GM04504 (cell line): ENCODE results near the gene PLXNA4.

ENCODE experiments used
- DNase-seq: peaks from one replicate; pipeline ENCODE4 v3.0.0-alpha.2; 2012; ENCODE audit warnings: low read depth

Gene PLXNA4

DNA sequence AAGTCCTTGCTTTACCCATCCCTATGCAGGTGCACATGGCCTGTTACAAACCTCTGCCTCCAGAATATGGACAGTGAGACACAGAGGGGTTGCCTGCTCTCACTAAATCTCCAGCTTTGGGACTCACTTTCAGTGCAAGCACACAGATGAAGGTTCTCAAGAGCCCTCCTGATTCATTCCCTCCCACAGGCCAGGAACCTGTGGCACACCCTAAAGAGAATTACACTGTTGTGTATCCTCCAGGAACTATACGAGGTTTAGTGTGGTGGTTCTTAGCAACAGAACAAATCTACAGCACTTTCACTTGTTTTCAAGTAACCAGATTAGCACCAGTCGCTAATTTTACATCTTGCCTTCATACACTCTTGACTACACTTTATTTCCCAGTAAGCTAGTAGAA lies 192.3 kb downstream of the PLXNA4 start:
- no peak for DNase-seq

DNA sequence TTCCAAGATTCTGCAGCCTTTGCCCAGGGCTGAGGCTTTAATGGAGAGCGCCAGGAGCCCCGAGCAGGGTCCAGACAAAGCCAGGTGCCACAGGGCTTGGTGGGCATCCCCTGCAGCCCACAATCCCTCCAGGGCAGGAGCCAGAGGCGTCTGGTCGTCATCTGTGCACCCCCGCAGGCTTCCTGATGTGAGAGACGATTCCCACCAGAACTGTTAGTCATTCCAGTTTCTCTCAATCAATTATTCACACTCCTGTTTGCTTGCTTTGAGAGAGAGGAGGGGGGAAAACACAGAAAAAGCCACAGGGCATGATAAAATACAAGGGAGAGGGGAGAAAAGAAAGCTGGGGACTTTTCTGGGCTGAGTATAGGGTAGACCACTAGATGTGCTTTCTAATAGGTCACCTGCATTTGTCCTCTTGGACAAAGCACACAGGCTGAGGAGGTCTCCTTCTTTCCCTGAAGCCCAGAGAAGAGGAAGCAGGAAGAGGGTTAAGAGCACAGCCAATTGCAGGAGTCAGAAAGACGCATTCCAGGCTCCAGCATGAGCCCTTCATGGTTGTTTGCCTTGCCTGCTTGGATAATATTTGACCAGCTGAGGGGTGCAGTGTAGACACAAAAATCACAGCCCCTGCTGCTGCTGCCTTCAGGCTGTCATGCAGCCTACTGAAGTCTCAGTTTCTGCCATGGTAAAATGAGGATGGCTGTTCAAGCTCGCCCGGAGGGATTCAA lies 194.4 kb downstream of the PLXNA4 start:
- no peak for DNase-seq

DNA sequence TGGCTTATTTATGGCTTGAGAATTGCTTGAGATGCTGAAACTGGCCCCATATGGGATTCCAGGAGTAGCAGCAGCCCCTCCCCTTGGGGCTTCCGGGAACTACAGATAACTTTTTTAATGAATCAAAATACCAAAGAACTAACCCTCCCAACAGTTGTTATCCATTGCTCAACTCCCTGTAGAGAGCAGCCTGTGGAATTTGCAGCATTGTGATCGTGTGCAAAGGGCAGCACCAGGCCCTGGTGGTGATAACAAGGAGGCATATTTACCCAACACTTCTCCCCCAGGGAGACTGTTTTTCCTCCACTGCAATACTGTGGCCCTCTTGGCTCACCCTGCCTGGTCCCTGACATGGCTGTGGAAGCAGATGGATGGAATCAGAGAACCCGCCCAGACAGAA lies 196.2 kb downstream of the PLXNA4 start:
- peak; percentile 12 for DNase-seq

DNA sequence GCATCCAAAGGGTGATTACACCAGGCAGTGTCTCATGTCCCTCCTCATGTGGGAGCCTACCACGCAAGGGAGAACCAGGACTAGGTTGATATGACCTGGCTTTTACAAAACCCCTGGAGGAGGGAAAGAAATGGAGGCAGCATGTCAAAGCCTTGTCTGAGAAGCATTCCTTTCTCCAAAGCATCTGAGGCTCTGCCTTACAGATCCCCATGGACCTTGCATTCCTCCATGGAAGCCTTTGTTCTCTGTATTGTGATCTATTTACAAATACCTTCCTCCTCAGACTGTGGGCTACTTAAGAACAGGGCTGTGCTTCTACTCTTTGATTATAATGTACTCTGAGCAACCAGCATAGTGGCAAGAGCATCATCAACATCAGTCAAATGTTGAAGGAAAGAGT lies 197.0 kb downstream of the PLXNA4 start:
- no peak for DNase-seq

DNA sequence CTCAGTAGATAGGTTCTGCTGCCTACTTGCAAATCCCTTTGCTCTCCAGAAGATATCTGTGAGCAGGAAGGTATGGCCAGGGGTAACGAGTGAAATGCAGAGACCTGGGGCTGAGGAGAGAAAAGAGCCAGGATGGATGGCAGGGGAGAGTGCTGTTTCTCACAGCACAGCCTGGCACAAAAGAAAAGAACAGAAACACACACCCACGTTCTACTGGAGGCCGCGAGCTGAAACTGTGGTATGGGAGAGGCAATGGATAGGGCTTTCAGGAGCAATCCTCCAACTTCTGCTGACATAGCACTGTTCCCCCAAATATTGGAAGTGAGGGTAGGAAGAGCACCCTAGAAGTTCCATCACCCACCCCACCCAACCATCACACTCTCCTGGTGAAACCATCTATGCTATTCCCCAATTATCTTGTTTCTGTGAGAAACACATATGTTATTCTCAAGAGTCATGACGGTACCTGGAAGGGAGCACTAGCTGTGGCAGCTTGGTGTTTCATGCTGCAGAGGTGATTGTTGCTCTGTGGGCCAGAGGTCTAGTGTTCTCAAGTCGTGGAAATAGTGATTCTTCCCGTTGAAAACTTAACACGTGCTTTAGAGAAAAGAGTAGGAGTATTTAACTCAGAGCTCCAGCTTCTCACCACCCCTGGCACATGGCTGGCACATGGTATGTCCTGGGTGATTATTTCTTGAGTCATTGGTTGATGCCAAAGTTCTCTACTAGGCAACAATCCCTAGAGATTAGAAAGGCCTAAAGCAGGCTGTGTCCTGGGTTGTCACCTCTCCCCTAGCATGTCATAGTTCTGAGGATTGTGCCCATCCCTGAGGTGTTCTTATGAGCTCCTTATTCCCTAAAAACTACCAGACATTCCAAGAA lies 198.3 kb downstream of the PLXNA4 start:
- DNase-seq, result no peak

DNA sequence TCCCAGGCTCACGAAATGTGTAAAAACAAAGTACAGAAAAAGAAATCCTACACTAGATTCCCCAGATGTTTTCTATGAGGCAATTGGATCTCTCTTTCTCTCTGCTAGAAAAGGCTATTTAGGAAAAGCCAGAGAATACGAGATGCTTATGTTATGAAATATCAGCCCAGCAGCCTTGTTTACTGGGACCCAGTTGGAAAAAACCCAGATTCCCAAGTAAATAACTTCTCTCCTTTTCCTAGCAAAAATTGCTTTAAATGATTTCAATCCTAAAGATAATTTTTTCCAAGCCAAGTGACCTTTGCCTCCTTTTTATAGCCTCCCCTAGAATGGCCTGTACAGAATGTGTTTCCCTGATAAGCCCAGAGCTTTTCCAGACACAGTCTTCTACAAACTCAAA lies 199.3 kb downstream of the PLXNA4 start:
- DNase-seq, result no peak

DNA sequence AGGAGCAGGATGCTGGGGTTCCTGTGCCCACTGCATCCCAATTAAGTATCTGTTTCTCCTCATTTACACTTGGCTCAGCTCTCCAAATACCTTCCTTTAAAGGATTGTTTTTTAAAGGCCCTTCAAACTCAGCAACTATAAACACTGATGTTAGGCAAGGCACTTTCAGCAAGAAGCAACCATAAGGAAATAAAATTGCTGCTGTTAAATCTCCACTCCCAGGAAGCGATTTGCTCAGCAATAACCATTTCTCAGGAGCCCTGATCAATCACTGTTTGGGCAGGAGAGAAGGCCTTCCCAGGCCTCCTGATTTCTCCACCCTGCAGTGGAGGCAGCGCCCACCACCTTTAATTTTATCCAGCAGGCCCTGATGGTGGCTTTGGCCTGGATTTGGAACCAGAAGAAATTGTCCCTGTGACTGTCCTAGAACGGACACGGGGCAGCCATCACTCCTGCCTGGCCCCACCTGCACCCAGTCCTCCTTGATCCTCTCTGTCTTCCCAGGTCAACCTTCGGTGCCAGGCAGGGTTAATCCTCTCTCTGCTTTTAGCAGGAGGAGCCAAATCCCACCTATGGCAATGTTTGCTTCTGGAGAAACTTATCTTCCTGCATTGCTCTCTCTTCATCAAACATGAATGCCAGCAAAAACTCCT lies 199.8 kb downstream of the PLXNA4 start:
- DNase-seq, result no peak

DNA sequence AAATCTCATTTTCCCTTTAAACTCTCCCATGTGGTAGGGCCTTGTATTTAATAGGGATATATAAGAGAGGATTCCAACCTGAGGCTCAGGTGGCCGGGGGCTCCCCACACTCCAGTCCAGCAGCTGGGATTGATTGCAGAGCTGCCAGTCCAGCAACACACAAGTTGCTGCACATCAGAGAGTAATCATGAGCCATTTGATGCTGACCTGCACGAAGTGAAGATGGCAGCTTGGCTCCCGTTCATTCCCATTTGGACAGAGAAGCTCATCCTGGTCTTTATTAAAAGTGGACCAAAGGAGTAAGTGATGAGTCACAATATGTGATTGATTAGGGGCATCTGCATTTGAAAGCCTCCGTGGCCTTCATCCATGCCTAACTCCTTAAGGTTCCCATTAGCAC lies 202.4 kb downstream of the PLXNA4 start:
- no peak for DNase-seq

DNA sequence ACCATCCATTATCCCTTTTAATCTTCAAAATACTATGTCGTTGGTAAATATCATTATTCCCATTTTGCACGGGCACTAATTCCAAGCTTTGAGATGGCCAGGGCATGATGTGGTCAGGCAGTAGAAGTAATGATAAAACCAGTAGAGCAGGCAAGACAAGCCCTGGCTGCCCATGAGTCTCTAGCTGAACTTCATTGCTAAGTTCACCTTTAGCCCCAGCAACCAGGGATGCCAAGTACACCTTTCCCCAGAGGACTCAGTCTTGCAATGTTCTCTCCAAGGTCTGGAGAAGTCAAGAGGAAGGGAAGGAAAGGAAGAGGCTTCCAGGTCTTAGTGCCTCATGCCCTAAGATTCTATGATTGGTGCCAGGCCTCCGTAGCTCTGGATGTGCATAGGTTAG lies 203.2 kb downstream of the PLXNA4 start:
- DNase-seq, result no peak

DNA sequence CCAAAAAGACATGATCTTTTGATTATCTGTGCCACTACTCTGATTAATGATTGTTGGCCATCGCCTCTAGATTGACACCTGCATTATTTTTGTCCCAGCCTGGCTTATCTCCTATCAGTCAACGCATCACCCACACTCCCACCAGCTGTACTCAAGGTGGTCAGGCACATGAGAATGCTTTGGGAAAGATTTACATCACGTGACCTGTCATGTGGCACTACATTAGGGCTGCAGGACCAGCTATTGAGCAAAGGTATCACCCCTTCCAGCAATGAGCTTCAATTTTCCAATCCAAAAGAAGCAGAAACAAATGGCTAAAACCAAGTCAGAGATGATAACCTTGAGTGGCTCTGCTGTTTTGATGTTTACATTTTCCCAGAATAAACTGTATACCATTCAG lies 204.3 kb downstream of the PLXNA4 start:
- no peak for DNase-seq

DNA sequence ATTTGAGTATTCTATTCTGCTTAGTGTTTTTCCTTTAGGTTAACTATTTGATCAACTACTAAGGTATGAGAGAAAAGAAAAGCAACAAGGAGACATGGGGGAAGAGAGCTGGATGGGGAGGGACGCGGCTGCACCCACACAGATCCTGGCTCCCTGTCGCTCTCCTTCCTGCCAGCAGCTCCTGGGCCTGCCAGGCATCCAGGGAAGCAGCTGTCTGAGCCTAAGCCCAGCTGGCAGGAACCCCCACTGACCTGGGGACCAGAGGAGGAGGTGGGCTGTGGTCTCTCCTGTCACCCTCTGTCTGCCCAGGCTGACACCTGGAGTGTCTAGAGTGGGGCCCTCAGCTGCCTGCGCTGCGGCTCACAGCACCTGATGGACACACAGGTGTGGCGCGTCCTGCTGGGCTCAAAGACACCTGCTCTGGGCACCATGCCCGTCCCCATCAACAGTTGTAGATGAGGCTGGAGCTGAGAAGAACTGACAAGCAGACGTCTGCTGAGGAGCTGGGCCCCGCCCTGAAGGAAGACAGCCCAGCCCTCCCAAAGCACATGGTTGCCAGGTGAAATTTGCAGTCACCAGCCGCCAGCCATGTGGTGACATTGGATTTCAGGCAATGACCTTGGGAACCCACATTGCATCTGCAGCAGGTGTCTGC lies 207.9 kb downstream of the PLXNA4 start:
- no peak for DNase-seq

DNA sequence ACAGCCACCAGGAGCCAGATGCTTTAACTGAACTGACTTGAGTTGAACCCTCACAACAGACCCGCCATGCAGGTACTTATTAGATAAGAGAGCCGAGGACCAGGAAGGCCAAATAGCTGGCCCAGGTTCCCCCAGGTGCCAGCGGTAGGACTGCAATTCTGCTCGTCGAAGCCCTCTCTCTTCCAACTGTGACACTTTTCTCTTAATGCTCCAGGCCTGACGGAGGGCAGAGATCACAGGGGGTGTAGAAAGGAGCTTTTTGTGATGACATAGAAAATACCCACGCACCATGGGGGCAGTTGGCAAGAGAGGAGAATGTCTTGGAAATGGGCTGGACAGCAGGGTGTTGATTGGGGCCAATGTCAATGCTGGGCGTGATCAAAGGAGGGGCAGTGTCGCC lies 208.5 kb downstream of the PLXNA4 start:
- DNase-seq, result no peak

DNA sequence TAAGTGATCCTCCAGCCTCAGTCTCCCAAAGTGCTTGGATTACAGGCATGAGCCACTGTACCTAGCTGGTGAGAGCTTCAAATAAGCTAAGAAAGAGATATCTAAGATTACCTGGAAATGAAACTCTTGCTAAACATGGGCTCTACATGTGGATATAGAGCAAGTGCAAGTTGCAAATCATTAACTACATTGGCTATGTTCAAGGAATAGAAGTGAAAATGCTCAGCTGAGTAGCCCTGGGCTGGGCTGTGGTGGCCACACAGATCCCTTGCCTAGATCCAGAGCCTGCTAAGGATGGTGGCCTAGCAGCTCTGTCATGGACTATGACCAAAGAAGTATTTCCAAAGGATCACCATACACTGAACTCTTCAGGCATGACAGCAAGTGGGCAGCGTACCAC lies 209.3 kb downstream of the PLXNA4 start:
- no peak for DNase-seq

DNA sequence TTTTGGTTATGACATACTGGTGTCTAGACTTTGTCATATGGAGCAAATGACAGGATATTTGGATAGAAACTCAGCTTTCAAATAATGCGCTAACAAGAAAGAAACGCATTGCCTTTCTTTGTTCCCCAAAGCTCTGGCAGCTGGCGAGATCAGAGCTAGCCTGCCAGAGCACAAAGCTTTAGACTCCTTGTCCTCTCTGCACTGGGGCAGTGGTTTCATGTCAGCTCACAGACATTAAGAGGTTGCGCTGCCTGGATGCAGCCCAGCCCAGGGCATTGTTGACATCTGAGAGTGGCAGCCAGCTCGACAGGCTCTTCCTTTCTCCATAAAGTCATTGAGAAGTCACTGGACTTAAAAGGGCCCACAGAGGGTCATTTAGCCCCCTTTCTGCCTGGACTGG lies 212.0 kb downstream of the PLXNA4 start:
- no peak for DNase-seq

DNA sequence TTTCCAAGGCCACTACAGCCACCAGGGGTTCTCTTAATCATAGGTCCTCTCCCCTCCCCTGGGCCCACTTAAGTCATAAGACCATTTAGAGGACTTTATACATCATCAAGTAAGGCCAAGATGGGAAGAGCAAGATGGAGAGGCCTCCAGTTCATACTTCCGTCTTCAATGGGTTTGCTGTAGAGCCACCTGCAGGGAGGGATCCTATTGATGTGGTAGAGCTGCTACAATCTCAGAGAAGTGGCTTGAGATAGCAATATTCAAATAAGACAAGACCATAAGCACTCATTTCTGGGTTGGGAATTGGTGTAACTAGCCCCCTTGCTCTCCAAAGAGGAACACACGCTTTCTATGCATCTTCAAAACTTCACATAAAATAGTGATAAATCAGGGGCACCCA lies 214.2 kb downstream of the PLXNA4 start:
- DNase-seq, result no peak

DNA sequence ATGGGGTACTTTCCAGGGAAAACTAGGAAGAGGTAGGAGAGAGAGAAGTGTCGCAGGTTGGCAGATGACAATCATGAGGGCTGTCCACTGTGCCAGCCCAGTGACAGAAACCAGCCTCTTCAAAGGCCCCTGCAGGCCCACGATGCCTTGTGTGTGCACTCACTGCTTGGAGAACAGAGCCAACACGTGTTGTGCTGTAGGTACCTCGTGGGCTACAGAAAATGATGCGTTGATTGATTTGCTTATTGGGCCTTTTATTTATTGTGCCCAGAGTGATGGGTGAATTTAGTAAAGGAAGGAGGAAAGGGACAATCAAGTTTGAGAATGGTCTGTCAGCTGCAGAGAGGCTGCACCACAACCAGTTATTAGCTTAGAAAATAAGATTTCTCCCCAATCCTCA lies 215.1 kb downstream of the PLXNA4 start:
- DNase-seq, result no peak

DNA sequence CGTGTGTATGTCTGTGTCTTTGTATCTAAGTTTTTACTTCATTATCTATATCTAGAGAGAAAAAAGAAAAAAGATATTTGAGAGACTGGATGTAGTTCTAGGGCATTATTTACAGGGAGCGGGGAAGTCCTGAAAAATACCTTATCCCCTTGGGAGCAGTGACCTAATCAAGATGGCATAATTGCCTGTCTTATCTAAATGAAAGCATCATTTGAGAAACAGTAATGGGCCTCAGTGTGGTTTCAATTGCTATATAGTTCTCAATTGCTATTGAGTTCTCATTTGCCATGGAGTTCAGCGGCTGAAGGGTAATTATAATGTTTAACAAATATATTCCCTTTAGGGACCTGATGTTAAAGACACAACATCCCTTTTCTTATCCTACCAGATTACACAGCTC lies 216.5 kb downstream of the PLXNA4 start:
- DNase-seq, result no peak

DNA sequence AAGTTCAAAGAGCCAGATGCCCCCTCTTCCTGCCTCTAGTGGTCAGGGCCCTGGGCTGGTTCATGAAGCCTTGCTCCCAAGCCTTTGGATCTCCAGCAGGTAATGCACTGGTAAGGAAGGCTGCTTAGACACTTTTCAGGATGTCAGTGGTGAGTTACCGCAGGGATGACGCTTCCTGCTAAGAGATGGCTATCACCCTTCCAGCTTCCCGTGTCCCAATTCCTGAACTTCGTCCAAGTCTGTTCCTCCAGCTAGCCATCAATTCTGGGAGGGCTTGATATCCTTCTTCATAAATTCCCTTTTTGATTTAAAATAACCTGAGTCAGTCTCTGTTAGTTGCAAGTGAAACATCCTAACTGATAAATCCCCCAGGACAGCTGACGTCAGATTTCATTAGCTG lies 221.2 kb downstream of the PLXNA4 start:
- DNase-seq, result no peak

DNA sequence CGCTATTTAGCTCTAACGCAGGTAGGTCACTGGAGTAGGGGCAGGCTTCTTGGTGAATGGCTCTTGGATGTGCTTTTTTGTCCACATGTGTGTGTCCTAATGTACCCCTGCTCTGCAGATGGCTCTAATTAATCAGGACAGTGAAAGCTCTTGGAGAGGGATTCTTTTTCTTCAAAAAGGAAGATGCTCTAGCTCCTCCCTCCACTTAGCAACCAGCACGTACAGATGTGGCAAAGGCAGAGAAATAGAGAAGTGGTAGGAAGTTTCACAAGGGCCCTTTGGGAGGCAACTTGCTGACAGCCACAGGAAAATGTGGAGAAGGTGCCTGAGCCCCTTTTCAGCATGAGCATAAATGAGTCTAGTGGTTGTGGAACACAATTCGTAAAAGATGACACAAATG lies 221.7 kb downstream of the PLXNA4 start:
- no peak for DNase-seq

DNA sequence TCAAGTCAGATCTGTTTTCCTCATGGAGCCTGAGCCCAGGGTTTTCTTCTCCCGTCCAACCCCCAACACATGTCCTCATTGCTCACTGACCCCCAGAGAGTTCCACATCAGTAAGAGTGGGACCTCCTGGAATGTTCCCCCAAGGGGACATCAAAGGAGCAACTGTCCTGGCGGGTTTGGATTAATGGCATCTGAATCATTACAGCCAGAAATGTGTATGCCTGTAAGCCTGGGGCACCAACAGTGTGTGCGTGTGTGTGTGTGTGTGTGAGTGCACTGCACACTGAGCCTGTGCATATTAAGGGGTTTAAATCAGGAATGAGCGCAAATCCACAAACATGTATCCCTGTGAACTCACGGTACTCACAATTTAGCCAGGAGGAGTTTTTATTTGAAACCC lies 222.3 kb downstream of the PLXNA4 start:
- DNase-seq, result no peak

DNA sequence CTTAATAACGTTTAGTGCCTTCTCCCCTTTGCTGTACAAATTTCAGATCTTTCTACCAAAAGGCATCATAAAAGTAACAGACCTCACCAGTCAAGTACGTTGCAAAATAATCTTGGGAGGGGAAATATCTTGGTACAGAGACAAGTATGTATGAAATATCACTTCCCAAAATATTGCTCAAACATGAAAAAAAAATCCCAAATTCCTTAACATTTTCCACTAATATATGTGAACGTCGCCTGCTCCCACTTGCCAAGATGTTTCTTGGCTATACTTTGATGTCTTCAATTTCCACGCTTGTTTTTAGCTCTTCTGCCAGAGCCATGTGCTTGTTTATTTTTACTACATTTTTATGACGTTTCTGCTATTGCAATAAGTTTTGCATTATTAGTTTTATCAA lies 223.5 kb downstream of the PLXNA4 start:
- no peak for DNase-seq

DNA sequence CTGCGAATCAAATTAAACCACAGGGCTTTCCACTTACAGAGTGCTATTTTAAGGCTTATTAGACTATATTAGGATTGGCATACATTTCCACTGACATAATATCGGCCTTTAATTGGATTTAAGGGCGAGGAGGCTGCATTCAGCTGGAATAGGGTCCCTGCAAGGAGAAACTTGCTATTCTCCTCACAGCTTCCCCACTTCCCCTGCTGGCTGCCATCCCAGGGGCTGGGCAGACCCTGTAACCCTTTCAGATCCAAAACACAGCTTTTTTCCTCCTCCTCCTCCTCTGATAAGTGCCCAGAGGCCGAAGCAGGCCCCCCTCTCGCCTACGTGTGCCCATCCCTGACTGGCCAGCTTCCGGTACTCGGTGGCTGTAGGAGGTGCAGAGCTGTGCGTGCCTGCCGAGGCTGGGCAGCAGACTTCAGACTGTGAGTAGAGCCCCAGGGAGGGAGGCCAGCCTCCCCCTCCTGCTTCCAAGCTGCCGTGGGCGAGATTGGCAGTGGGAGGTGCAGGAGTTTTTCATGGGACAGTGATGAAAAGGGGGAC lies 224.2 kb downstream of the PLXNA4 start:
- DNase-seq, result no peak
